HUES48 (cell line): Measurements from ENCODE around the gene DCUN1D1.

Experiments
- H3K27ac ChIP-seq: one replicate; pipeline ENCODE4 v1.7.0; 2013; ENCODE audit warnings: low read depth, low read length, inconsistent platforms
- H3K27me3 ChIP-seq: 2 replicates; pipeline ENCODE4 v1.6.1; 2013; ENCODE audit warnings: mild to moderate bottlenecking, low read length; ENCODE audit not compliant: control insufficient read depth, insufficient read depth
- H3K36me3 ChIP-seq: 2 replicates; pipeline ENCODE4 v1.6.1; 2013; ENCODE audit warnings: low read length; ENCODE audit not compliant: control insufficient read depth, insufficient read depth
- H3K4me1 ChIP-seq: 2 replicates; pipeline ENCODE4 v1.6.1; 2013; ENCODE audit warnings: mild to moderate bottlenecking, low read length; ENCODE audit not compliant: control insufficient read depth, insufficient read depth
- H3K4me3 ChIP-seq: 2 replicates; pipeline ENCODE4 v1.5.1; 2013; ENCODE audit warnings: mild to moderate bottlenecking, low read depth, low read length
- H3K9ac ChIP-seq: 2 replicates; pipeline ENCODE4 v1.6.1; 2013; ENCODE audit warnings: mild to moderate bottlenecking, low read depth, low read length, moderate library complexity
- H3K9me3 ChIP-seq: 2 replicates; pipeline ENCODE4 v1.6.1; 2013; ENCODE audit warnings: low read length; ENCODE audit not compliant: control insufficient read depth, insufficient read depth

DCUN1D1 gene

GRCh38 chr3:182980204-182981037 is at the start of gene DCUN1D1:
Gene DCUN1D1 (minus strand): TSS chr3:182980538. CDS start chr3:182980489, 49 bp downstream.
- Histone ChIP-seq H3K36me3 (no peaks in the 10 kb centered on the region), H3K9ac (peak within 1 kb of the TSS; percentile 69), H3K27me3 (no peaks in the 10 kb centered on the region), H3K4me3 (peak within 1 kb of the TSS; percentile 99), H3K27ac (peak within 1 kb of the TSS; percentile 79), H3K9me3 (no peaks in the 10 kb centered on the region), H3K4me1 (peaks cover 26% of the 10 kb centered on the region)

DNA sequence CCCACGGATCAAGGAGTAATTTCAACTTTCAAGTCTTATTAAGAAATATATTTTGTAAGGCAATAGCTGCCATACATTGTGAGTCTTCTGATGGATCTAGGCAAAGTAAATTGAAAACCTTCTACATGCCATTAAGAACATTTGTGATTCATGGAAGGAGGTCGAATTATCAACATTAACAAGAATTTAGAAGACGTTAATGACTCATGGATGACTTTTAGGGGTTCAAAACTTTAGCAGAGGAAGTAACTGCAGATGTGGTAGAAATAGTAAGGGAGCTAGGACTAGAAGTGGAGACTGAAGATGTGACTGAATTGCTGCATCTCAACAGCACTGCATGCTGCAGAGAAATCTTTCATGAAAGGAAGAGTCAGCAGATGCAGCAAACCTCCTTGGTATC is 48.1 kb upstream of the DCUN1D1 start:
- no peaks in the 10 kb centered on the region for H3K9me3 ChIP-seq
- no peaks in the 10 kb centered on the region for H3K4me1 ChIP-seq
- no peak overlapping the region for H3K27ac ChIP-seq
- no peak overlapping the region for H3K9ac ChIP-seq
- no peak overlapping the region for H3K4me3 ChIP-seq
- no peaks in the 10 kb centered on the region for H3K27me3 ChIP-seq
- H3K36me3 ChIP-seq: peaks cover 53% of the 10 kb centered on the region

GRCh38 chr3:183027276-183027675 is 46.9 kb upstream of the DCUN1D1 start:
- Histone ChIP-seq H3K27me3 (no peaks in the 10 kb centered on the region), H3K4me3 (no peak overlapping the region), H3K36me3 (peaks cover 48% of the 10 kb centered on the region), H3K9ac (no peak overlapping the region), H3K4me1 (no peaks in the 10 kb centered on the region), H3K27ac (no peak overlapping the region), H3K9me3 (no peaks in the 10 kb centered on the region)

GRCh38 chr3:183022936-183023516 is 42.7 kb upstream of the DCUN1D1 start:
- H3K4me1 ChIP-seq: no peaks in the 10 kb centered on the region
- H3K9me3 ChIP-seq: no peaks in the 10 kb centered on the region
- no peak overlapping the region for H3K27ac ChIP-seq
- H3K27me3 ChIP-seq: no peaks in the 10 kb centered on the region
- no peak overlapping the region for H3K4me3 ChIP-seq
- no peak overlapping the region for H3K9ac ChIP-seq
- peaks cover 62% of the 10 kb centered on the region for H3K36me3 ChIP-seq

DNA sequence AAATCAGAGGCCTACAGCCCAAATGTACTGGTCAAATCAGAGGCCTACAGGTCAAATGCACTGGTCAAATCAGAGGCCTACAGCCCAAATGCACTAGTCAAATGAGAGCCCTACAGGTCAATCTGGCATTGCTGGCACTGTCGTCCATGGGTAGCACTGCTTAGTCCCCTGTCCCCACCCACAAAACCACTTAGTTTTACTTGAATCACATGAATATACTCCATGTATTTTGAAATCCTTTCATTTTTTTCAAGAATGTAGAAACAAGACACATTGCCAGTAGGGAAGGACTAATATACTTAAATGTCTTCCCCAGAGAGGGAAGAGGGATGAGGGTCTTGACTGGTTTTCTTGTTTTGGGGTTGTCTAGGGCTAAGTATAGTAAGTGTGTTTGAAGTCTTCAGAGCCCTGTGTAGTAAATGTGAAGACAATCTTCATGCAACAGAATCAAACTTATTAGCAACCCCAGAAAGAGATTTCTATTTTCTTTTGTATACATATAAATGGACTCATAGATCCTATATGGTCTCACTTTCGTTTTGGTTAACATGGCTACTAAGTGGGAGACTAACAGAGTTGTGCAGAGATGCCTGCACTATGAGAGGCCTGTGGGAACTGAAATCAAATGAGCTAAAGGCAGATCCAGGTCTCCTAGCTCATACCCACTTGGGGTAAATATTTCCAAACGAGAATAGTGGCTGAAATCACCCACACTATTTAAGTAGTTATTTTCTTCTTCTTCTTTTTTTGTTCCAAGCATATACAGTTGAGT is 38.3 kb upstream of the DCUN1D1 start:
- H3K4me3 ChIP-seq: no peak overlapping the region
- H3K27ac ChIP-seq: no peak overlapping the region
- peaks cover 67% of the 10 kb centered on the region for H3K36me3 ChIP-seq
- H3K9ac ChIP-seq: no peak overlapping the region
- no peaks in the 10 kb centered on the region for H3K4me1 ChIP-seq
- H3K27me3 ChIP-seq: no peaks in the 10 kb centered on the region
- H3K9me3 ChIP-seq: no peaks in the 10 kb centered on the region

GRCh38 chr3:183015185-183015584 is 34.8 kb upstream of the DCUN1D1 start:
- no peak overlapping the region for H3K4me3 ChIP-seq
- H3K27me3 ChIP-seq: no peaks in the 10 kb centered on the region
- H3K36me3 ChIP-seq: peaks cover 43% of the 10 kb centered on the region

DNA sequence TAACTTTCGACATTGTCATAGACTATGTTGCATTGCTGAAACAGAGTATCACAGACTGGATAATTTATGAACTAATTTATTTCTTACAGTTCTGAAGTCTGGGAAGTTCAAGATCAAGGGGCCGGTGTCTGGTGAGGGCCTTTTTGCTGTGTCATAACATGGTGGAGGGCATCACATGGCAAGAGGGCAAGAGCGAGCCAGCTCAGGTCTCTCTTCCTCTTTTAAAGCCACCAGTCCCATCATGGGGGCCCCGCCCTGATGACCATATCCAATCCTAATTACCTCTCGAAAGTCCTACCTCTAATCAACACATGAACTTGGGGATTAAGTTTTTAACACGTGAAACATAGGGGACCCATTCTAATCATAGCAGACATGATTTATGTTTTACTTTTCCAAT is 33.5 kb upstream of the DCUN1D1 start:
- H3K9me3 ChIP-seq: no peaks in the 10 kb centered on the region
- H3K36me3 ChIP-seq: peaks cover 30% of the 10 kb centered on the region
- no peaks in the 10 kb centered on the region for H3K4me1 ChIP-seq

More at GRCh38 chr3:183015185-183015584, 34.8 kb upstream of the DCUN1D1 start:
- no peaks in the 10 kb centered on the region for H3K4me1 ChIP-seq
- H3K9ac ChIP-seq: no peak overlapping the region
- no peak overlapping the region for H3K27ac ChIP-seq
- H3K9me3 ChIP-seq: no peaks in the 10 kb centered on the region

GRCh38 chr3:183013074-183013473 is 32.7 kb upstream of the DCUN1D1 start:
- H3K36me3 ChIP-seq: peaks cover 25% of the 10 kb centered on the region
- H3K4me1 ChIP-seq: no peaks in the 10 kb centered on the region
- no peak overlapping the region for H3K9ac ChIP-seq
- no peak overlapping the region for H3K4me3 ChIP-seq
- no peaks in the 10 kb centered on the region for H3K9me3 ChIP-seq
- H3K27ac ChIP-seq: no peak overlapping the region
- no peaks in the 10 kb centered on the region for H3K27me3 ChIP-seq

More for the DNA sequence above, 33.5 kb upstream of the DCUN1D1 start:
- Histone ChIP-seq H3K27me3 (no peaks in the 10 kb centered on the region), H3K9ac (no peak overlapping the region), H3K4me3 (no peak overlapping the region), H3K27ac (no peak overlapping the region)

DNA sequence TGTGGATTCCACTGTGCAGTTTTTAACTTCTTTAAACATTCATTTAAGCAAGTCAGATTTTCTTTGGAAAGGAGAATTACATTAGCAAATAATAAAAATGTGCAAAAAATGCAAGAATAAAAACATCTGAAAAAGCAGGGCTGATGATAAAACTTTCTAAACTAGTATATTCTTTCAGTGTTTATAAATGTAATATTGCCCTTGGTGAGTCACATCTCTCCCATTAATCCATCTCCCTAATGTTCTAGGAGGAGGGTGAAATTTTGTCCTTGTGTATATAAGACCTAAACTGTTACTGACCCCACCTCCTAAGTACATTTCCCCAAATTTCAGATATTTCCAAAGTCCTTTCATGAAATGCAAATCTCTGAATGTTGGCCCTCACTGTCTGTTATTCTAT is 28.5 kb upstream of the DCUN1D1 start:
- Histone ChIP-seq H3K4me3 (no peak overlapping the region), H3K27me3 (no peaks in the 10 kb centered on the region), H3K9ac (no peak overlapping the region), H3K27ac (no peak overlapping the region), H3K9me3 (no peaks in the 10 kb centered on the region), H3K36me3 (no peaks in the 10 kb centered on the region), H3K4me1 (peaks cover 11% of the 10 kb centered on the region)

- no peak overlapping the region for H3K9ac ChIP-seq
- no peak overlapping the region for H3K4me3 ChIP-seq
- no peaks in the 10 kb centered on the region for H3K36me3 ChIP-seq
- H3K27ac ChIP-seq: no peak overlapping the region
- H3K27me3 ChIP-seq: no peaks in the 10 kb centered on the region
- H3K9me3 ChIP-seq: no peaks in the 10 kb centered on the region
- peaks cover 11% of the 10 kb centered on the region for H3K4me1 ChIP-seq
Observed at GRCh38 chr3:183008303-183008702, 28.0 kb upstream of the DCUN1D1 start.
